CD4-positive, alpha-beta memory T cell (primary cell): ENCODE data around the gene LRIF1. TPM values are rescaled to one million over a fixed set of nuclear protein-coding genes. Genes with fewer than 3 reads are reported as not detected.

Experiments used
- CTCF ChIA-PET: fragments of 350-600 bp; sonication (Branson Sonifier 250); formaldehyde crosslinking; loops from one replicate; lab custom pipeline; 2021; ENCODE audit warnings: inconsistent platforms; ENCODE audit not compliant: partially characterized antibody; lab: Charles Lee
- POLR2A ChIA-PET: fragments of 350-600 bp; sonication (Branson Sonifier 250); formaldehyde crosslinking; loops from one replicate; lab custom pipeline; 2021; ENCODE audit not compliant: partially characterized antibody; lab: Charles Lee
- DNase-seq, 5 donors: peaks; one replicate each; pipeline versions ENCODE4 v3.0.0 to v3.0.0-alpha.2; 2020 to 2022; ENCODE audit warnings: mixed read lengths in 1 of 5
- H3K27ac ChIP-seq: one replicate; pipeline ENCODE4 v1.7.0; 2013; ENCODE audit warnings: low read depth, low read length
- H3K27me3 ChIP-seq: 2 replicates; pipeline ENCODE4 v1.7.0; 2013; ENCODE audit warnings: mild to moderate bottlenecking, low read length, moderate library complexity; ENCODE audit not compliant: insufficient read depth
- H3K36me3 ChIP-seq: 2 replicates; pipeline ENCODE4 v1.7.0; 2013; ENCODE audit warnings: mild to moderate bottlenecking, low read length, moderate library complexity; ENCODE audit not compliant: insufficient read depth
- H3K4me1 ChIP-seq: 2 replicates; pipeline ENCODE4 v1.7.0; 2013; ENCODE audit warnings: mild to moderate bottlenecking, low read length, moderate library complexity; ENCODE audit not compliant: insufficient read depth
- H3K4me3 ChIP-seq, 2 donors: one replicate each; pipeline ENCODE4 v1.7.0; 2013; ENCODE audit warnings: low read length in 2 of 2, mild to moderate bottlenecking in 1 of 2
- H3K9me3 ChIP-seq, 2 donors: one replicate each; pipeline ENCODE4 v1.7.0; 2013; ENCODE audit warnings: low read length in 2 of 2, control low read depth in 1 of 2; ENCODE audit not compliant: control insufficient read depth in 1 of 2
- H3K27ac Mint-ChIP-seq, 7 donors: one replicate each; pipeline ENCODE4 v1.8.0; 2020 to 2021; ENCODE audit warnings: mixed read lengths in 7 of 7, mild to moderate bottlenecking in 6 of 7, inconsistent platforms in 3 of 7, moderate library complexity in 3 of 7
- H3K27me3 Mint-ChIP-seq, 2 donors: one replicate each; pipeline ENCODE4 v1.8.0; 2020 to 2021; ENCODE audit warnings: mixed read lengths in 2 of 2
- H3K36me3 Mint-ChIP-seq, 2 donors: one replicate each; pipeline ENCODE4 v1.8.0; 2020 to 2021; ENCODE audit warnings: mixed read lengths in 2 of 2, inconsistent platforms in 1 of 2, mild to moderate bottlenecking in 1 of 2
- H3K4me1 Mint-ChIP-seq, 4 donors: one replicate each; pipeline ENCODE4 v1.8.0; 2020 to 2021; ENCODE audit warnings: mixed read lengths in 4 of 4, mild to moderate bottlenecking in 1 of 4
- H3K4me3 Mint-ChIP-seq, 8 donors: one replicate each; pipeline ENCODE4 v1.8.0; 2020 to 2021; ENCODE audit warnings: mixed read lengths in 8 of 8, mild to moderate bottlenecking in 7 of 8, moderate library complexity in 6 of 8, inconsistent platforms in 3 of 8
- H3K9me3 Mint-ChIP-seq, 8 donors: one replicate each; pipeline ENCODE4 v1.8.0; 2020 to 2021; ENCODE audit warnings: mixed read lengths in 8 of 8, mild to moderate bottlenecking in 5 of 8, inconsistent platforms in 3 of 8, moderate library complexity in 1 of 8
- intact Hi-C: fragments of 100-400 bp; cut with micrococcal nuclease; formaldehyde crosslinking; loops from one replicate; pipeline ENCODE4 v1.15.1; 2023
- polyA plus RNA-seq, 2 donors: library from polyadenylated mRNA; unstranded; fragments of 300-500 nt; fragmentation: Illumina TruSeq; gene quantifications; one replicate each; pipeline ENCODE4 v1.2.3, GENCODE V29; 2021
- total RNA-seq, 2 experiments: library from RNA; stranded (reverse); gene quantifications; one replicate each; pipeline ENCODE4 v1.2.3, GENCODE V29; 2021

LRIF1 gene
- total and polyA plus RNA-seq, 4 experiments from 2014 or later = 16.9 to 28.2 (median 23.7) TPM

- intact Hi-C loops = no loop called here
- H3K27me3 ChIP-seq = no peaks in the 10 kb centered on the region
- no peak overlapping the region for H3K27ac ChIP-seq
- H3K36me3 Mint-ChIP-seq = no peaks in the 10 kb centered on the region
- H3K4me1 Mint-ChIP-seq = peaks cover 0 to 4% (median 2%) of the 10 kb centered on the region in 4 donors
- H3K27ac Mint-ChIP-seq = no peak overlapping the region
- H3K9me3 Mint-ChIP-seq = peaks cover 0 to 3% (median 0%) of the 10 kb centered on the region in 8 donors
- no peaks in the 10 kb centered on the region for H3K36me3 ChIP-seq
- H3K4me1 ChIP-seq = no peaks in the 10 kb centered on the region
- no peak overlapping the region for H3K4me3 Mint-ChIP-seq
- no peak overlapping the region for H3K4me3 ChIP-seq
- POLR2A ChIA-PET = no interaction called here
- no peak for DNase-seq
- CTCF ChIA-PET = interaction anchor here (5.3 kb wide), 1 partner anchor 209 kb away, joined by 40 read pairs; no protein-coding TSS in a partner anchor
- no peaks in the 10 kb centered on the region for H3K9me3 ChIP-seq
- peaks cover 5 to 9% of the 10 kb centered on the region in 2 donors for H3K27me3 Mint-ChIP-seq
These were observed 26.8 kb upstream of the LRIF1 start for GRCh38 chr1:110990541-110990940.

- intact Hi-C loops = no loop called here
- Histone ChIP-seq H3K4me1 (peaks cover 14% of the 10 kb centered on the region), H3K36me3 (no peaks in the 10 kb centered on the region), H3K27me3 (no peaks in the 10 kb centered on the region), H3K4me3 (no peak overlapping the region), H3K9me3 (no peaks in the 10 kb centered on the region), H3K27ac (no peak overlapping the region)
- Mint-ChIP-seq H3K27me3 (peaks cover 4 to 8% of the 10 kb centered on the region in 2 donors), H3K36me3 (peaks cover 1 to 7% of the 10 kb centered on the region in 2 donors), H3K4me1 (peaks cover 11 to 15% (median 12%) of the 10 kb centered on the region in 4 donors), H3K9me3 (peaks cover 0 to 24% (median 10%) of the 10 kb centered on the region in 8 donors), H3K27ac (no peak overlapping the region), H3K4me3 (no peak overlapping the region)
- CTCF ChIA-PET = no interaction called here
- POLR2A ChIA-PET = no interaction called here
- no peak for DNase-seq
These were observed 22.7 kb upstream of the LRIF1 start for GRCh38 chr1:110986407-110986891.

GRCh38 chr1:110982320-110982719 is 18.6 kb upstream of the LRIF1 start:
- Mint-ChIP-seq H3K36me3 (peaks cover 1 to 12% of the 10 kb centered on the region in 2 donors), H3K27ac (peak overlapping the region in 3 of 7 donors; percentile 19 to 59 (median 19)), H3K4me1 (peaks cover 11 to 15% (median 12%) of the 10 kb centered on the region in 4 donors), H3K4me3 (peak overlapping the region in 6 of 8 donors; percentile 2 to 51 (median 37)), H3K27me3 (peaks cover 11 to 17% of the 10 kb centered on the region in 2 donors), H3K9me3 (peaks cover 3 to 39% (median 24%) of the 10 kb centered on the region in 8 donors)
- ChIA-PET CTCF (interaction anchor here (1.3 kb wide), 1 partner anchor 11 kb away, joined by 10 read pairs; no protein-coding TSS in a partner anchor), POLR2A (interaction anchor here (1.1 to 1.2 kb wide), 2 partner anchors 13 to 18 kb away, joined by 4 to 6 read pairs; partner anchors contain the start of gene LRIF1)
- H3K9me3 ChIP-seq = no peaks in the 10 kb centered on the region
- no peaks in the 10 kb centered on the region for H3K36me3 ChIP-seq
- DNase-seq = peak; percentile 9 to 43 (median 25)
- intact Hi-C loops = no loop called here
- H3K4me1 ChIP-seq = peaks cover 14% of the 10 kb centered on the region
- no peak overlapping the region for H3K4me3 ChIP-seq
- H3K27me3 ChIP-seq = no peaks in the 10 kb centered on the region
- H3K27ac ChIP-seq = no peak overlapping the region

- POLR2A ChIA-PET = no interaction called here
- Histone ChIP-seq H3K4me1 (peaks cover 14% of the 10 kb centered on the region), H3K9me3 (no peaks in the 10 kb centered on the region), H3K36me3 (no peaks in the 10 kb centered on the region), H3K27me3 (no peaks in the 10 kb centered on the region), H3K27ac (no peak overlapping the region), H3K4me3 (no peak overlapping the region)
- peaks cover 17 to 22% of the 10 kb centered on the region in 2 donors for H3K27me3 Mint-ChIP-seq
- H3K4me3 Mint-ChIP-seq = no peak overlapping the region
- intact Hi-C loops = no loop called here
- no peak for DNase-seq
- H3K9me3 Mint-ChIP-seq = peaks cover 3 to 55% (median 40%) of the 10 kb centered on the region in 8 donors
- peaks cover 11 to 15% (median 12%) of the 10 kb centered on the region in 4 donors for H3K4me1 Mint-ChIP-seq
- no peak overlapping the region for H3K27ac Mint-ChIP-seq
- H3K36me3 Mint-ChIP-seq = peaks cover 1 to 17% of the 10 kb centered on the region in 2 donors
- CTCF ChIA-PET = interaction anchor here (0.8 kb wide), 1 partner anchor 89 kb away, joined by 3 read pairs; no protein-coding TSS in a partner anchor
These were observed 15.4 kb upstream of the LRIF1 start for GRCh38 chr1:110979154-110979553.

GRCh38 chr1:110976089-110976488 is 12.4 kb upstream of the LRIF1 start:
- H3K4me1 ChIP-seq = no peaks in the 10 kb centered on the region
- no peak overlapping the region for H3K27ac ChIP-seq
- intact Hi-C loops = no loop called here
- no peaks in the 10 kb centered on the region for H3K9me3 ChIP-seq
- H3K4me1 Mint-ChIP-seq = no peaks in the 10 kb centered on the region
- POLR2A ChIA-PET = no interaction called here
- H3K27me3 Mint-ChIP-seq = peaks cover 36 to 38% of the 10 kb centered on the region in 2 donors
- CTCF ChIA-PET = no interaction called here
- no peaks in the 10 kb centered on the region for H3K27me3 ChIP-seq
- peaks cover 3 to 14% of the 10 kb centered on the region in 2 donors for H3K36me3 Mint-ChIP-seq
- no peak overlapping the region for H3K4me3 ChIP-seq
- no peaks in the 10 kb centered on the region for H3K36me3 ChIP-seq
- H3K27ac Mint-ChIP-seq = no peak overlapping the region
- DNase-seq = no peak
- no peak overlapping the region for H3K4me3 Mint-ChIP-seq
- peaks cover 3 to 56% (median 39%) of the 10 kb centered on the region in 8 donors for H3K9me3 Mint-ChIP-seq

- Histone ChIP-seq H3K4me1 (no peaks in the 10 kb centered on the region), H3K36me3 (no peaks in the 10 kb centered on the region), H3K9me3 (no peaks in the 10 kb centered on the region), H3K4me3 (no peak overlapping the region), H3K27me3 (peaks cover 5% of the 10 kb centered on the region), H3K27ac (no peak overlapping the region)
- intact Hi-C loops = no loop called here
- peaks cover 38 to 43% of the 10 kb centered on the region in 2 donors for H3K27me3 Mint-ChIP-seq
- no peak for DNase-seq
- peaks cover 3 to 9% of the 10 kb centered on the region in 2 donors for H3K36me3 Mint-ChIP-seq
- POLR2A ChIA-PET = no interaction called here
- no peak overlapping the region for H3K4me3 Mint-ChIP-seq
- no peaks in the 10 kb centered on the region for H3K4me1 Mint-ChIP-seq
- no peak overlapping the region for H3K27ac Mint-ChIP-seq
- H3K9me3 Mint-ChIP-seq = peaks cover 3 to 64% (median 38%) of the 10 kb centered on the region in 8 donors
- CTCF ChIA-PET = no interaction called here
These were observed 11.5 kb upstream of the LRIF1 start for GRCh38 chr1:110975265-110975664.

- peaks cover 9 to 22% (median 17%) of the 10 kb centered on the region in 4 donors for H3K4me1 Mint-ChIP-seq
- peaks cover 18% of the 10 kb centered on the region for H3K4me1 ChIP-seq
- no peaks in the 10 kb centered on the region for H3K36me3 ChIP-seq
- peaks cover 15 to 20% of the 10 kb centered on the region in 2 donors for H3K36me3 Mint-ChIP-seq
- peaks cover 15% of the 10 kb centered on the region for H3K27me3 ChIP-seq
- peaks cover 6 to 90% (median 66%) of the 10 kb centered on the region in 8 donors for H3K9me3 Mint-ChIP-seq
- no peaks in the 10 kb centered on the region for H3K9me3 ChIP-seq
- H3K27me3 Mint-ChIP-seq = peaks cover 24 to 33% of the 10 kb centered on the region in 2 donors
- no peak overlapping the region for H3K27ac Mint-ChIP-seq
- ChIA-PET POLR2A (no interaction called here), CTCF (no interaction called here)
- intact Hi-C loops = loop anchor here (10.0 kb wide), 3 partner anchors 248 to 332 kb away; partner anchors contain the start of gene KCNA3
- H3K4me3 ChIP-seq = no peak overlapping the region
- H3K4me3 Mint-ChIP-seq = no peak overlapping the region
- H3K27ac ChIP-seq = no peak overlapping the region
- no peak for DNase-seq
These were observed 3.5 kb upstream of the LRIF1 start for GRCh38 chr1:110967256-110967655.
